H9 (cell line): ENCODE measurements around the gene RBM33. TPM values are rescaled to one million over a fixed set of nuclear protein-coding genes. Genes with fewer than 3 reads are reported as not detected.

Experiments used
- DNase-seq: peaks from one replicate; pipeline ENCODE4 v3.0.0-alpha.2; 2017
- H2AFZ ChIP-seq: one replicate; pipeline ENCODE4 v1.6.1; 2013; ENCODE audit warnings: mild to moderate bottlenecking, low read length, control low read depth, moderate library complexity
- H2AK5ac ChIP-seq: 2 replicates; pipeline ENCODE4 v1.6.1; 2013; ENCODE audit warnings: low read length, control low read depth, mixed read lengths; ENCODE audit not compliant: insufficient read length
- H2BK120ac ChIP-seq: one replicate; pipeline ENCODE4 v1.6.1; 2013; ENCODE audit warnings: low read depth, mild to moderate bottlenecking, low read length, control low read depth, inconsistent platforms; ENCODE audit not compliant: poor library complexity, severe bottlenecking
- H2BK12ac ChIP-seq: 2 replicates; pipeline ENCODE4 v1.6.1; 2013; ENCODE audit warnings: low read length, control low read depth, mixed read lengths, low read depth; ENCODE audit not compliant: insufficient read length
- H2BK15ac ChIP-seq: 2 replicates; pipeline ENCODE4 v1.6.1; 2013; ENCODE audit warnings: low read depth, low read length, control low read depth
- H2BK20ac ChIP-seq: one replicate; pipeline ENCODE4 v1.6.1; 2013; ENCODE audit warnings: low read depth, mild to moderate bottlenecking, low read length, control low read depth, inconsistent platforms; ENCODE audit not compliant: poor library complexity, severe bottlenecking
- H2BK5ac ChIP-seq: 2 replicates; pipeline ENCODE4 v1.6.1; 2013; ENCODE audit warnings: low read length, control low read depth, mixed read lengths; ENCODE audit not compliant: insufficient read length
- H3K14ac ChIP-seq: 2 replicates; pipeline ENCODE4 v1.6.1; 2013; ENCODE audit warnings: low read length, control low read depth; ENCODE audit not compliant: insufficient read depth
- H3K18ac ChIP-seq: 2 replicates; pipeline ENCODE4 v1.6.1; 2013; ENCODE audit warnings: low read depth, mild to moderate bottlenecking, mixed read lengths, low read length, control low read depth; ENCODE audit not compliant: insufficient read length
- H3K23ac ChIP-seq: 2 replicates; pipeline ENCODE4 v1.6.1; 2013; ENCODE audit warnings: low read length, control low read depth, mixed read lengths, low read depth; ENCODE audit not compliant: insufficient read length
- H3K23me2 ChIP-seq: 2 replicates; pipeline ENCODE4 v1.6.1; 2013; ENCODE audit warnings: low read depth, mild to moderate bottlenecking, mixed read lengths, low read length, control low read depth; ENCODE audit not compliant: insufficient read length, poor library complexity, severe bottlenecking
- H3K27ac ChIP-seq: 2 replicates; pipeline ENCODE4 v1.5.1; 2013; ENCODE audit warnings: low read length, control low read depth, mixed read lengths, low read depth; ENCODE audit not compliant: insufficient read length
- H3K27me3 ChIP-seq: 2 replicates; pipeline ENCODE4 v1.6.1; 2013; ENCODE audit warnings: low read length, control low read depth, inconsistent platforms; ENCODE audit not compliant: insufficient read depth
- H3K4ac ChIP-seq: 2 replicates; pipeline ENCODE4 v1.6.1; 2013; ENCODE audit warnings: low read depth, mild to moderate bottlenecking, control low read depth, inconsistent platforms, low read length, moderate library complexity
- H3K4me1 ChIP-seq: 2 replicates; pipeline ENCODE4 v1.6.1; 2013; ENCODE audit warnings: low read length, control low read depth, inconsistent platforms; ENCODE audit not compliant: insufficient read depth
- H3K4me2 ChIP-seq: 2 replicates; pipeline ENCODE4 v1.6.1; 2013; ENCODE audit warnings: low read length, control low read depth, mixed read lengths; ENCODE audit not compliant: insufficient read length, insufficient read depth
- H3K56ac ChIP-seq: 2 replicates; pipeline ENCODE4 v1.6.1; 2013; ENCODE audit warnings: low read depth, mild to moderate bottlenecking, mixed read lengths, low read length, control low read depth; ENCODE audit not compliant: insufficient read length
- H3K79me1 ChIP-seq: 2 replicates; pipeline ENCODE4 v1.6.1; 2013; ENCODE audit warnings: low read depth, mild to moderate bottlenecking, moderate library complexity, low read length, control low read depth, inconsistent platforms; ENCODE audit not compliant: insufficient read depth, poor library complexity, severe bottlenecking
- H3K79me2 ChIP-seq: 2 replicates; pipeline ENCODE4 v1.6.1; 2013; ENCODE audit warnings: low read length, control low read depth, inconsistent platforms; ENCODE audit not compliant: insufficient read depth
- H3K9ac ChIP-seq: 2 replicates; pipeline ENCODE4 v1.6.1; 2013; ENCODE audit warnings: low read length, control low read depth, mixed read lengths; ENCODE audit not compliant: insufficient read length; ENCODE audit errors: extremely low read depth
- H3K9me3 ChIP-seq: one replicate; pipeline ENCODE4 v1.6.1; 2013; ENCODE audit warnings: low read depth, low read length, inconsistent platforms; ENCODE audit not compliant: control insufficient read depth
- H3T11ph ChIP-seq: one replicate; pipeline ENCODE4 v1.6.1; 2013; ENCODE audit warnings: mild to moderate bottlenecking, low read length, control low read depth, inconsistent platforms
- H4K20me1 ChIP-seq: one replicate; pipeline ENCODE4 v1.6.1; 2013; ENCODE audit not compliant: control insufficient read depth, insufficient read length, insufficient read depth
- H4K5ac ChIP-seq: 2 replicates; pipeline ENCODE4 v1.6.1; 2013; ENCODE audit warnings: low read depth, mild to moderate bottlenecking, mixed read lengths, low read length, control low read depth; ENCODE audit not compliant: insufficient read length
- H4K8ac ChIP-seq: replicated peaks from 2 replicates; pipeline ENCODE4 v1.6.1; 2013; ENCODE audit warnings: low read length, control low read depth, mixed read lengths, low read depth; ENCODE audit not compliant: insufficient read length
- H4K91ac ChIP-seq: 2 replicates; pipeline ENCODE4 v1.6.1; 2013; ENCODE audit warnings: low read depth, mild to moderate bottlenecking, moderate library complexity, mixed read lengths, low read length, control low read depth; ENCODE audit not compliant: insufficient read length
- H3K27ac Mint-ChIP-seq, 3 experiments: 2 replicates in 2 of 3; 3 replicates in 1 of 3; pipeline ENCODE4 v1.8.0; 2020 to 2021; ENCODE audit warnings: mixed read lengths in 3 of 3, mild to moderate bottlenecking in 1 of 3, moderate library complexity in 1 of 3
- H3K27me3 Mint-ChIP-seq: 2 replicates; pipeline ENCODE4 v1.8.0; 2021; ENCODE audit warnings: low read depth, mild to moderate bottlenecking, moderate library complexity, mixed read lengths
- H3K36me3 Mint-ChIP-seq, 3 experiments: 2 replicates in 2 of 3; 3 replicates in 1 of 3; pipeline ENCODE4 v1.8.0; 2020 to 2021; ENCODE audit warnings: low read depth in 3 of 3, mixed read lengths in 3 of 3; ENCODE audit not compliant: insufficient read depth in 1 of 3
- H3K4me1 Mint-ChIP-seq, 2 experiments: 2 replicates each; pipeline ENCODE4 v1.8.0; 2020; ENCODE audit warnings: mixed read lengths in 2 of 2
- H3K4me3 Mint-ChIP-seq, 2 experiments: 2 replicates in 1 of 2; 3 replicates in 1 of 2; pipeline ENCODE4 v1.8.0; 2020 to 2021; ENCODE audit warnings: mild to moderate bottlenecking in 2 of 2, mixed read lengths in 2 of 2, moderate library complexity in 1 of 2
- H3K9me3 Mint-ChIP-seq, 2 experiments: 2 replicates in 1 of 2; 3 replicates in 1 of 2; pipeline ENCODE4 v1.8.0; 2020; ENCODE audit warnings: mild to moderate bottlenecking in 2 of 2, mixed read lengths in 2 of 2, moderate library complexity in 1 of 2
- WGBS: extraction: QIAGEN DNeasy Blood & Tissue Kit; methylation state at CpG from one replicate; pipeline ENCODE4 v1.1.7; 2013; ENCODE audit warnings: missing lambda C conversion rate, low lambda C conversion rate, mixed read lengths; ENCODE audit not compliant: insufficient read length; ENCODE audit errors: extremely low coverage; 5-methylcytosine and 5-hydroxymethylcytosine counted together
- total RNA-seq: library from RNA; stranded (reverse); gene quantifications from 2 replicates; pipeline ENCODE4 v1.2.1, GENCODE V29; 2021
- TF ChIP-seq, protein P1 (sequence below): fragments of 200-600 bp; sonication (generic); conservative IDR thresholded peaks from 3 replicates; pipeline ENCODE4 v1.8.0; 2021; ENCODE audit warnings: antibody characterized with exemption, mild to moderate bottlenecking

The RBM33 gene
- total RNA-seq, 1 experiment from 2014 or later, result 71.3 TPM

DNA sequence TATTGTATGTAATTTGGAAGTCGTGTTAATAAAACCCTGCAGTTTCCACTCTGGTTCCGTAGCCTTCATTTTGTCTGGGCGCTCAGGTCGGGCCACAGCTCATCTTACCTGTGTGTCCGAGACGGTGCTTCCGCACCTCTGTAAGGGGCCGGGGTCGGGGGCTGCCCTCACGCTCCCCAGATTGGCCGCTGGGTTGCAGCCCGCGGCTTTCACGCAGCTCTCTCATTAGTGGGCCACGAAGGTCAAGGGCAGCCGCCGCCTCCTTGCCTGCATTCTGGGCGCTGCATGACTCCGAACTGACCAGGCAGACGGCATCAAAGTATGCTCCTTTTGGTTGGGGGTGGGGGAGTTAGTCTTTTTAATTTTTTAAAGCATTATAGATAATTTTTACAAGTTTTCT, 137.0 kb downstream of the RBM33 start:
- no CpG with 5 or more reads among the region's 20 CpGs for whole genome bisulfite sequencing
- Histone ChIP-seq H3K23ac (no peak overlapping the region), H3K27me3 (no peaks in the 10 kb centered on the region), H4K8ac (no peak overlapping the region), H3K9me3 (no peaks in the 10 kb centered on the region), H2BK5ac (no peak overlapping the region), H2BK15ac (no peak overlapping the region), H2AK5ac (no peak overlapping the region), H3K79me2 (no peaks in the 10 kb centered on the region), H3K56ac (no peak overlapping the region), H3K27ac (no peak overlapping the region), H2BK12ac (no peak overlapping the region), H3K18ac (no peak overlapping the region), H3K14ac (no peak overlapping the region), H4K20me1 (no peaks in the 10 kb centered on the region), H4K91ac (no peak overlapping the region), H2BK120ac (no peak overlapping the region), H2AFZ (no peak overlapping the region), H3T11ph (no peak overlapping the region), H3K4ac (no peak overlapping the region), H3K4me1 (no peaks in the 10 kb centered on the region), H4K5ac (no peak overlapping the region), H2BK20ac (no peak overlapping the region), H3K79me1 (no peaks in the 10 kb centered on the region), H3K9ac (no peak overlapping the region), H3K23me2 (no peaks in the 10 kb centered on the region), H3K4me2 (no peak overlapping the region)
- H3K36me3 Mint-ChIP-seq, result peaks cover 5 to 47% (median 17%) of the 10 kb centered on the region in 3 experiments; a peak in 6 of 7 replicates
- H3K27me3 Mint-ChIP-seq, result peaks cover 13% of the 10 kb centered on the region
- no peak overlapping the region for H3K4me3 Mint-ChIP-seq
- TF ChIP-seq, protein P1, sequence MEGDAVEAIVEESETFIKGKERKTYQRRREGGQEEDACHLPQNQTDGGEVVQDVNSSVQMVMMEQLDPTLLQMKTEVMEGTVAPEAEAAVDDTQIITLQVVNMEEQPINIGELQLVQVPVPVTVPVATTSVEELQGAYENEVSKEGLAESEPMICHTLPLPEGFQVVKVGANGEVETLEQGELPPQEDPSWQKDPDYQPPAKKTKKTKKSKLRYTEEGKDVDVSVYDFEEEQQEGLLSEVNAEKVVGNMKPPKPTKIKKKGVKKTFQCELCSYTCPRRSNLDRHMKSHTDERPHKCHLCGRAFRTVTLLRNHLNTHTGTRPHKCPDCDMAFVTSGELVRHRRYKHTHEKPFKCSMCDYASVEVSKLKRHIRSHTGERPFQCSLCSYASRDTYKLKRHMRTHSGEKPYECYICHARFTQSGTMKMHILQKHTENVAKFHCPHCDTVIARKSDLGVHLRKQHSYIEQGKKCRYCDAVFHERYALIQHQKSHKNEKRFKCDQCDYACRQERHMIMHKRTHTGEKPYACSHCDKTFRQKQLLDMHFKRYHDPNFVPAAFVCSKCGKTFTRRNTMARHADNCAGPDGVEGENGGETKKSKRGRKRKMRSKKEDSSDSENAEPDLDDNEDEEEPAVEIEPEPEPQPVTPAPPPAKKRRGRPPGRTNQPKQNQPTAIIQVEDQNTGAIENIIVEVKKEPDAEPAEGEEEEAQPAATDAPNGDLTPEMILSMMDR, result no peak
- H3K4me1 Mint-ChIP-seq, result peaks cover 22 to 24% of the 10 kb centered on the region in 2 experiments
- DNase-seq, result no peak
- H3K27ac Mint-ChIP-seq, result peak overlapping the region in 1 of 3 experiments; percentile 75; a peak in 1 of 7 replicates
- H3K9me3 Mint-ChIP-seq, result no peaks in the 10 kb centered on the region
